DOHH2 (cell line): ENCODE data around the gene PRG3.

Experiments used
- EZH2phosphoT487 ChIP-seq: fragments of 200-600 bp; sonication (generic); IDR thresholded peaks from 2 replicates; pipeline ENCODE4 v1.6.1; 2017; ENCODE audit warnings: borderline replicate concordance, mild to moderate bottlenecking, antibody characterized with exemption, low read length, moderate library complexity, mixed read lengths
- TF ChIP-seq, protein P1 (sequence below): fragments of 200-600 bp; sonication (generic); IDR thresholded peaks from one replicate; pipeline ENCODE4 v1.5.1; 2014; ENCODE audit warnings: antibody characterized with exemption, mild to moderate bottlenecking, low read depth, low read length; ENCODE audit not compliant: poor library complexity, severe bottlenecking

- TF ChIP-seq, protein P1, sequence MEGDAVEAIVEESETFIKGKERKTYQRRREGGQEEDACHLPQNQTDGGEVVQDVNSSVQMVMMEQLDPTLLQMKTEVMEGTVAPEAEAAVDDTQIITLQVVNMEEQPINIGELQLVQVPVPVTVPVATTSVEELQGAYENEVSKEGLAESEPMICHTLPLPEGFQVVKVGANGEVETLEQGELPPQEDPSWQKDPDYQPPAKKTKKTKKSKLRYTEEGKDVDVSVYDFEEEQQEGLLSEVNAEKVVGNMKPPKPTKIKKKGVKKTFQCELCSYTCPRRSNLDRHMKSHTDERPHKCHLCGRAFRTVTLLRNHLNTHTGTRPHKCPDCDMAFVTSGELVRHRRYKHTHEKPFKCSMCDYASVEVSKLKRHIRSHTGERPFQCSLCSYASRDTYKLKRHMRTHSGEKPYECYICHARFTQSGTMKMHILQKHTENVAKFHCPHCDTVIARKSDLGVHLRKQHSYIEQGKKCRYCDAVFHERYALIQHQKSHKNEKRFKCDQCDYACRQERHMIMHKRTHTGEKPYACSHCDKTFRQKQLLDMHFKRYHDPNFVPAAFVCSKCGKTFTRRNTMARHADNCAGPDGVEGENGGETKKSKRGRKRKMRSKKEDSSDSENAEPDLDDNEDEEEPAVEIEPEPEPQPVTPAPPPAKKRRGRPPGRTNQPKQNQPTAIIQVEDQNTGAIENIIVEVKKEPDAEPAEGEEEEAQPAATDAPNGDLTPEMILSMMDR, result no peak
- TF ChIP-seq EZH2phosphoT487, result no peak
These were observed 44.0 kb upstream of the PRG3 start for GRCh38 chr11:57424792-57425564.
